ENCODE measurements around the gene ELFN1.

DNA sequence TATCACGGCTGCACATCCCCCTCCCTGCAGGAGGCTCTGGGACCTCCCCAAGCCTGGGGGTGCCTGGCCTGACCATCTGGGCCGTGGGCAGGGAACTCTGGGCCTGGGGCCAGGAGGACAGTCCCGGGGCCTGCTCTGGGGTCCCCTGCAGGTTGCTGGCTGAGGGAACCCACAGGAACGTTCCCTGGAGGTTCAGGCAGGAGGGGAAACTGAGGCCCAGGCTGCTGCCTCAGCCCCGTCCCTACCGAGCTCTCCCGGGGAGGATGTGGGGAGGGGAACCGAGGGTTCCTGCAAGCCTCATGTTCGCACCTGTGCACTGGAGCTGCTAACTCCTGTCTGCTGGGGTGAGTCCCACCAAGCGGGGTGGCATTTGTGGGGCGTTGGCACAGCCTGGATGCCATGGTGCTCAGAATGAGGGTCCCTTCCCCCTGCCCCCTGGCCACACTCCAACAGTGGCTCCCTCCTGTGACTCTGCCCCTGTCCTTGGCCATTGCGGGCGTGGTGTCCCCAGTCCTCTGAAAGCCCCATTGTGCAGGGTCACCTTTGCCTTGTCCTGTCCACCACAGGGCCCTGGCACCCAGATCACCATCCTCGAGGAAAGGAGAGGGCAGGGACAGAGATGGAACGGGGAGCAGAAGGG, 9.4 kb downstream of the ELFN1 start:
- TF ChIP-seq, protein P1, sequence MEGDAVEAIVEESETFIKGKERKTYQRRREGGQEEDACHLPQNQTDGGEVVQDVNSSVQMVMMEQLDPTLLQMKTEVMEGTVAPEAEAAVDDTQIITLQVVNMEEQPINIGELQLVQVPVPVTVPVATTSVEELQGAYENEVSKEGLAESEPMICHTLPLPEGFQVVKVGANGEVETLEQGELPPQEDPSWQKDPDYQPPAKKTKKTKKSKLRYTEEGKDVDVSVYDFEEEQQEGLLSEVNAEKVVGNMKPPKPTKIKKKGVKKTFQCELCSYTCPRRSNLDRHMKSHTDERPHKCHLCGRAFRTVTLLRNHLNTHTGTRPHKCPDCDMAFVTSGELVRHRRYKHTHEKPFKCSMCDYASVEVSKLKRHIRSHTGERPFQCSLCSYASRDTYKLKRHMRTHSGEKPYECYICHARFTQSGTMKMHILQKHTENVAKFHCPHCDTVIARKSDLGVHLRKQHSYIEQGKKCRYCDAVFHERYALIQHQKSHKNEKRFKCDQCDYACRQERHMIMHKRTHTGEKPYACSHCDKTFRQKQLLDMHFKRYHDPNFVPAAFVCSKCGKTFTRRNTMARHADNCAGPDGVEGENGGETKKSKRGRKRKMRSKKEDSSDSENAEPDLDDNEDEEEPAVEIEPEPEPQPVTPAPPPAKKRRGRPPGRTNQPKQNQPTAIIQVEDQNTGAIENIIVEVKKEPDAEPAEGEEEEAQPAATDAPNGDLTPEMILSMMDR (conservative IDR thresholded peaks at IDR 0.05; ENCODE audit: low read length), result no peak
- no peak for TF ChIP-seq EZH2phosphoT487 (IDR thresholded peaks at IDR 0.05; ENCODE audit: borderline replicate concordance)

Measured in Loucy (cell line).